Measurements from ENCODE around the gene RXRB.

DNA sequence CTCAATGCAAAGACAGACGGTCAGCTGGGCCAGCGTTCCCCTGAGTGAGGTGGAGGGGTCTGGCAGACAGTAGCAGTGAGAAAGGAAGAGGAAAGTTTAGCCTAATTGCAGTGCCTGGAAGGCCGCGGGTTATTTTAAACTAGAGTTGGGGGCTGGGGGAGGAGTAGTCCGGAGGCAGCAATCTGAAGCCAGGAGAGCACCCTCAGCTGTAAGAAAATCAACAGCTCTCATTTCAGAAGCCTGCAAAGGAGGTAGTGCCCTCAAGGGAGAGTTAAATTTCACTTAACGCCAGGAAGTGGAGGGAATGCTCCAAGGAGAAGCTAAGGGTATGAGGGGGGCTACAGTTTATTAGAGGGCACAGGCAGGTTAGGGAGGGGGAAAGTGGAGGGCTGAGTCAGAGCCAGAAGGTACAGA lies 34.8 kb upstream of the RXRB start:
- no peak for TF ChIP-seq EZH2phosphoT487 (IDR thresholded peaks at IDR 0.05; ENCODE audit: borderline replicate concordance, low read length)
- TF ChIP-seq, protein P1, sequence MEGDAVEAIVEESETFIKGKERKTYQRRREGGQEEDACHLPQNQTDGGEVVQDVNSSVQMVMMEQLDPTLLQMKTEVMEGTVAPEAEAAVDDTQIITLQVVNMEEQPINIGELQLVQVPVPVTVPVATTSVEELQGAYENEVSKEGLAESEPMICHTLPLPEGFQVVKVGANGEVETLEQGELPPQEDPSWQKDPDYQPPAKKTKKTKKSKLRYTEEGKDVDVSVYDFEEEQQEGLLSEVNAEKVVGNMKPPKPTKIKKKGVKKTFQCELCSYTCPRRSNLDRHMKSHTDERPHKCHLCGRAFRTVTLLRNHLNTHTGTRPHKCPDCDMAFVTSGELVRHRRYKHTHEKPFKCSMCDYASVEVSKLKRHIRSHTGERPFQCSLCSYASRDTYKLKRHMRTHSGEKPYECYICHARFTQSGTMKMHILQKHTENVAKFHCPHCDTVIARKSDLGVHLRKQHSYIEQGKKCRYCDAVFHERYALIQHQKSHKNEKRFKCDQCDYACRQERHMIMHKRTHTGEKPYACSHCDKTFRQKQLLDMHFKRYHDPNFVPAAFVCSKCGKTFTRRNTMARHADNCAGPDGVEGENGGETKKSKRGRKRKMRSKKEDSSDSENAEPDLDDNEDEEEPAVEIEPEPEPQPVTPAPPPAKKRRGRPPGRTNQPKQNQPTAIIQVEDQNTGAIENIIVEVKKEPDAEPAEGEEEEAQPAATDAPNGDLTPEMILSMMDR (IDR thresholded peaks at IDR 0.05; ENCODE audit: low read depth, low read length, poor library complexity, severe bottlenecking): no peak
